GM12865 (cell line): ENCODE data around the gene NAA30.
"Not testable (repeated sequence)": the region's sequence is repeated elsewhere in the genome, so short reads cannot be mapped to it uniquely, and the experiment has no call there.

Source experiments
- DNase-seq: peaks from one replicate; pipeline ENCODE4 v3.0.0; 2010; ENCODE audit warnings: low read depth
- H3K4me3 ChIP-seq: 2 replicates; pipeline ENCODE4 v1.5.1; 2011; ENCODE audit warnings: mild to moderate bottlenecking, low read depth, low read length, control low read depth
- TF ChIP-seq, protein P1 (sequence below): IDR thresholded peaks from 2 replicates; pipeline ENCODE4 v1.5.1; 2011; ENCODE audit warnings: low read length, control low read depth, low read depth, inconsistent platforms; ENCODE audit not compliant: insufficient read depth; ENCODE audit errors: missing control alignments

The NAA30 gene

GRCh38 chr14:57364659-57365450 lies 25.5 kb upstream of the NAA30 start:
- DNase-seq: no peak
- TF ChIP-seq, protein P1, sequence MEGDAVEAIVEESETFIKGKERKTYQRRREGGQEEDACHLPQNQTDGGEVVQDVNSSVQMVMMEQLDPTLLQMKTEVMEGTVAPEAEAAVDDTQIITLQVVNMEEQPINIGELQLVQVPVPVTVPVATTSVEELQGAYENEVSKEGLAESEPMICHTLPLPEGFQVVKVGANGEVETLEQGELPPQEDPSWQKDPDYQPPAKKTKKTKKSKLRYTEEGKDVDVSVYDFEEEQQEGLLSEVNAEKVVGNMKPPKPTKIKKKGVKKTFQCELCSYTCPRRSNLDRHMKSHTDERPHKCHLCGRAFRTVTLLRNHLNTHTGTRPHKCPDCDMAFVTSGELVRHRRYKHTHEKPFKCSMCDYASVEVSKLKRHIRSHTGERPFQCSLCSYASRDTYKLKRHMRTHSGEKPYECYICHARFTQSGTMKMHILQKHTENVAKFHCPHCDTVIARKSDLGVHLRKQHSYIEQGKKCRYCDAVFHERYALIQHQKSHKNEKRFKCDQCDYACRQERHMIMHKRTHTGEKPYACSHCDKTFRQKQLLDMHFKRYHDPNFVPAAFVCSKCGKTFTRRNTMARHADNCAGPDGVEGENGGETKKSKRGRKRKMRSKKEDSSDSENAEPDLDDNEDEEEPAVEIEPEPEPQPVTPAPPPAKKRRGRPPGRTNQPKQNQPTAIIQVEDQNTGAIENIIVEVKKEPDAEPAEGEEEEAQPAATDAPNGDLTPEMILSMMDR: no peak
- no peak overlapping the region for H3K4me3 ChIP-seq

DNA sequence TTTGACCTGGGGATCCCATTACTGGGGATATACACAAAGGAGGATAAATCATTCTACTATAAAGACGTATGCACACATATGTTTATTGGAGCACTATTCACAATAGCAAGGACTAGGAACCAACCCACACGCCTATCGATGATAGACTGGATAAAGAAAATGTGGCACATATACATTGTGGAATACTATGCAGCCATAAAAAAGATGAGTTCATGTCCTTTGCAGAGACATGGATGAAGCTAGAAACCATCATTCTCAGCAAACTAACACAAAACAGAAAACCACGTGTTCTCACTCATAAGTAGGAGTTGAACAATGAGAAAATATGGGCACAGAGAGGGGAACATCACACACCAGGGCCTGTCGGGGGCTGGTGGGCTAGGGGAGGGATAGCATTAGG lies 20.2 kb upstream of the NAA30 start:
- H3K4me3 ChIP-seq: not testable (repeated sequence)

GRCh38 chr14:57371013-57371412 lies 19.4 kb upstream of the NAA30 start:
- H3K4me3 ChIP-seq: no peak overlapping the region
- no peak for DNase-seq
- TF ChIP-seq, protein P1: no peak

More for the DNA sequence above, 20.2 kb upstream of the NAA30 start:
- DNase-seq: not testable (repeated sequence)

- TF ChIP-seq, protein P1: no peak
Measured at GRCh38 chr14:57375156-57375555, 15.2 kb upstream of the NAA30 start.

GRCh38 chr14:57378661-57379060 lies 11.7 kb upstream of the NAA30 start:
- no peak for DNase-seq
- TF ChIP-seq, protein P1: no peak
- H3K4me3 ChIP-seq: no peak overlapping the region

More at GRCh38 chr14:57375156-57375555, 15.2 kb upstream of the NAA30 start:
- H3K4me3 ChIP-seq: no peak overlapping the region
- DNase-seq: no peak

GRCh38 chr14:57380935-57381334 lies 9.5 kb upstream of the NAA30 start:
- H3K4me3 ChIP-seq: no peak overlapping the region
- DNase-seq: no peak
- TF ChIP-seq, protein P1: no peak

- TF ChIP-seq, protein P1: no peak
- H3K4me3 ChIP-seq: no peak overlapping the region
- no peak for DNase-seq
Measured at GRCh38 chr14:57382283-57382682, 8.1 kb upstream of the NAA30 start.
